ENCODE results near the gene SORCS1.

Gene SORCS1

DNA sequence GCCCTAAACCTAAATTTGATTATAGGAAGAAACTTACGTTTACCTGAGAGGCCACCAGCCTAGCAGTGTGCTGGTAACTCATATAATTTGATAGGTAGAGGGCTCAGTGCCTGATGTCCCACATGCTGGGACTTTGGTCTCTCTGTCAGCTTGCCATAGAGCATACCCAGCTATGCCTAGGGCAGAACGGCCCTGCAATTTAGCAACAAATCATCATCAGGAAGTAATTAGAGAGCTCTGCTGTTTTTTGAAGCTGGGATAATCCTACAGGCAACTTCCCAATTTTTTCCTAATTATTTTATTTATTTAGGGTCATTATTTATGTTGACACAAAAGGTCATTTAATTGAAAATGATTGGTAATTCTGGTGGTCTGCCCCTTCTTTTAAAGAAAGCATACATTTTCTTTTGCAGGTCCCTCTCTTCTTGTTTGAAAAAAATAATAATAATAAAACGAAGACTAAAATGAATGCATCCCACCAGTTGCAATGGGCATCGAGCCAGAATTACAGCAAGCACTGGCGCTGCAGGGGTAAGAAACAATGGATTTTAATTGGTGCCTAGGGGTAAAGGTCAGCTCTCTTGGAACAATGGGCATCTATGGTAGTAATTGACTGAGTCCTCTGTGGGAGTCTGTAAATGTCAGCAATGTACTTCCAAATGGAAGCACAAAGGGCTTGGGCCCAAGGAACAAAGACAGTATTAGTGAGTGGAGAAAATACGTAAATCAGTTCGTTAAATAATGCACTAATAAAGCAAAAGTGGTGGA lies 348.0 kb downstream of the SORCS1 start:
- DNase-seq (ENCODE audit: low read depth) = no peak

DNA sequence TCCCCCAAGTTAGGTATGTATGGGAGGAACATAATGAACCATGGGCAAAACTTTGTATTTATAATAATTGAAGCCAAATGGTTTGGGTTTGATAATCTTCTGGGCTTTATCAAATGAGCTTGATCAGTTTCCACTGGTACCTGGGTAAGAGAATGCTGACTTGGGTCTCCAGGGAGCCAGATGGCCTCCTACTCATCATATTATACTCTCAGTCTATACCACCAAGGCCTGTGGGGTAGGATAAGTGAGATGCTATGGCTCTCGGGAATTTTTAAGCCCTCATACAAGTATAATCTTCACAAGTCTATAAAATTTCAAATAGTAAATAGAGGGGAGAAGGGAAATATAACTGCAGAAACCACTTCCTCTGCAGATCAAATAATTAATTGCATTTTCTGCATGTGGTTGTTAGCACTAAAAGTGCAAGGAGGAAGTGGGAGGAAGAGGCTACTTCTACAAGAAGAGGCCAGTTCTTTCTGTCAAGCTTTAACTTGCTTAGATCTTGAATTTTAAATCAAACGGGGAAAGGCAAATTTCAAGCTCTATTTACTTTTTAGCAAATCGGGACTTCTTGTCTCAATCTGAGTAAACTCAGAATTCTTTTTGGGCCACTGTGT lies 349.0 kb downstream of the SORCS1 start:
- no peak for DNase-seq (ENCODE audit: low read depth)

DNA sequence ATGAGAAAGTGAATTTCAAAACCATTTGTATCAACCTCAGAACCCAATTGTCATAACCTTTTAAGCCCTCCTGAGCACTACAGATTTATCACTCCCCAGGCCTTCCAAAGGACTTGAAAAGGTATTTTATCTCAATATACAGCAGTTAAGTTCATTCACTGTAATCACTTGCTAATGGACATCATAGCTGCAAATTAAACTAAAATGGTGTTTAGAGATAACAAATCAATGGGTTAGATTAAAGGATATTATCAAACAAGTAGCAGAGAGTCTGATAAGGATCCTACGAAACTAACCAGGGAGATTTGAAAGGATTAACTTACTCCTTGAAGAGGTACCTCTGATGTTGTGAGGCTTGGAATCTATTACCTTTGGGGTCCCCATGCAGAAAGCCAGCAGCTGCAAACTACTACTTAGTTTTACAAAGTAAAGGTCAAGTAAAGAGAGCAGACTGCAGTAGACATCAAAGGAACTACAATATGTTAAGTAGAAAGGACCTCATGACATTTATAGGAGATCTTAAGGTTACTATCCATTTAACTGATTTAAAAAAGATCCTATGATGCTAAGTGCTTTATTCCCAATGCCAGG lies 359.4 kb downstream of the SORCS1 start:
- no peak for DNase-seq (ENCODE audit: low read depth)

DNA sequence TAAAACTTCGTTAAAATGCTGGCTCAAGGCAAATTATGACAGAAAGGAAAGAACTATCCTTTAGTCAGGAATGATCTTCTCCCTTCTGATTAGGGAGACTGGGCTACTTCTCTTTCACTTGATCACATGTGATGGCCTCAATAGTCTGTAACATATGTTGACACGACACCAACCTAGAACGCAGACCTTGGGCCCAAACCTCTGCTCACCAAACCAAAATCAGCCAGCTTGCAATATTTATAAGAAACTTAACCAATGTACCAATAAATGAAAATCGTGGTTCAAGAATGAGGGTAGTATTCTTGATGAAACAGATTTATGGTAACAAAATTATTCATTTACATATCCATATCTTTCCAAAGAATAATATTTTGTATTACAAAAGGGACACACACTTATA lies 361.6 kb downstream of the SORCS1 start:
- DNase-seq (ENCODE audit: low read depth) = no peak

DNA sequence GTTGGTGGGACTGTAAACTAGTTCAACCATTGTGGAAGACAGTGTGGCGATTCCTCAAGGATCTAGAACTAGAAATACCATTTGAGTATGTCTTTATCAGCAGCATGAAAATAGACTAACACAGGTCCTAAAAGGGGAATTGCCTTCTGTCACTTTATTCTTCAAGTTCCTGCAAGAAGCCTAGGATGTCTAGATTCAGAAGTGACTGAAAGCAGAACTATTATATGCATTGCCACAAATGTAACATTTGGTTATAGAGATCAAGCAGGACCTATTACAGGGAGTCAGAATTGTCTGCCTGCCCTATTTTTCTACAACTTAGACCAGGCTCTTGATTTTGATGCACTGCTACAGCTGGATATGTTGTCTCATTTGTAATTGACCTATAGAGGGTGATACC lies 364.7 kb downstream of the SORCS1 start:
- no peak for DNase-seq (ENCODE audit: low read depth)

DNA sequence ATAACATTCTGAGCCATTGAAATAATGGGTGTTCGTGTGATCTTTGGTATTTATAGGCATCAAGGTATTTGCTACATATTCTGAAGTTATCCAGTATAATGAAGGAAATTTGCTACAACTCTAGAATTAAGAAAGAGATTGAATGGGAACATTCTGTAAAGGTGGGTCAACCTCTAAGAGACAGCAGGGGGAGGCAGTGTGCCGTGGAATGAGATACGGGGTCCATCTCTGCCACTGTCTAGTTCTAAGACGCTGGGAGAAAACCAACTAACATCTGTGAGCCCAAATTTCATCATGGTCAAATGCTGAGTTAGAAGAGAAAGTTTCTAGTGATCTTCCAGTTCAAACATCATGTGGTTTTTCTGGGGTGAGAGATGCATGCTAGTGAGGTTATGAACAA lies 368.9 kb downstream of the SORCS1 start:
- DNase-seq (ENCODE audit: low read depth) = no peak

DNA sequence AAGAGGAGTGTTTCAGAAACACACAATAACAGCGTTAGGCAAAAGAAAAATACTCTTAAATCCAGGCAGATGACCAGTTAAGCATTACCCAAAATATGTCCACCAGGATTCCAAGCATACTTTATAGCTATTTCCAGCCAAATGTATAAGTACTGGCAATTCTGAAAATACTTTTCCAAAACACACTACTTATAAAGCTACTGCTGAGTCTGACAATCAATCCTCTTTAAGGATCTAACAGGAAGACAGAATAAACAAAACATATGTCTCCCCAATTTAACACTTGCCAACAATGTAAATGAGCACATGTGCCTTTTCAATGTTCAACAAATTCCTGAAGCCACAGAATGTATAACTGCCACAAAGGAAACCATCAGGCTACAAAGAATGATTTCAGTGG lies 370.9 kb downstream of the SORCS1 start:
- no peak for DNase-seq (ENCODE audit: low read depth)

DNA sequence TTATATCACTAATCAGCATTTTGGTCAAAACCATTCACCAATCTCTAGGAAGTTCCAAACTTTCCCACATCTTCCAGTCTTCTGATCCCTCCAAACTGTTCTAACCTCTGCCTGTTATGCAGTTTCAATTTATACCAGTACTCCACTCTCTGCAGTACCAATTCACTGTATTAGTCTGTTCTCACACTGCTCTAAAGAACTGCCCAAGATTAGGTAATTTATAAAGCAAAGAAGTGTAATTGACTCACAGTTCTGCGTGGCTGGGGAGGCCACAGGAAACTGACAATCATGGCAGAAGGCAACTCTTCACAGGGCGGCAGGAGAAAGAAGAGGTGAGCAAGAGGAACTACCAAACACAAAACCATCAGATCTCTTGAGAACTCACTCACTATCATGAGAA lies 374.9 kb downstream of the SORCS1 start:
- DNase-seq (ENCODE audit: low read depth) = no peak

DNA sequence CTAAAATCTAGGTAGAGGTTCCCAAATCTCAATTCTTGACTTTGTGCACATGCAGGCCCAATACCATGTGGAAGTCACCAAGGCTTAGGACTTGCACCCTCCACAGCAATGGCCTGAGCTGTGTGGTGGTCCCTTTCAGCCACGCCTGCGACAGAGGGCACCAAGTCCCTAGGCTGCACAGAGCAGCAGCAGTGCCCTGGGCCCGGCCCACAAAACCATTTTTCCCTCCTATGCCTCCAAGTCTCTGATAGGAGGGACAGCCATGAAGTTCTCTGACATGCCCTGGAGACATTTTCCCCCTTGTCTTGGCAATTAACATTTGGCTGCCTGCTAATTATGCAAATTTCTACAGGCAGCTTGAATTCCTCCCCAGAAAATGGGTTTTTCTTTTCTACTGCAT lies 375.5 kb downstream of the SORCS1 start:
- DNase-seq (ENCODE audit: low read depth) = no peak

DNA sequence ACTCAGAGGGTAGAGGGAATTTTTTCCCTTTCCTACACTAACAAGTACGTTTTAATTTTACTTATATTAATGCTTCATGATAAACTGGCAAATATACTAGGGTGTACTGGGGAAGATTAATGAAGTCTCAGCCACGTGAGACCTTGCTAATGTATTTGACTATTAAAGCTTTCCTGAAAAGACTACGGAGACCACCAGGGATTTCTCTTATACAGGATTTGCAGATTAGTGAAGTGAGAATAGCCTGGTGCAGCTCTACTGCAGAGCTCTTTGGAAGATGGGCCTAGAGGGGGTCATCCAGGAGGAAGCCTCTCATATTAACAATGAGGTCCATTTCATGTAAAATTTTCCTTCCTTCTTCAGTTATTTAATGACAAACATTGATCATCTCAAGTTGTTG lies 379.0 kb downstream of the SORCS1 start:
- DNase-seq (ENCODE audit: low read depth) = no peak

DNA sequence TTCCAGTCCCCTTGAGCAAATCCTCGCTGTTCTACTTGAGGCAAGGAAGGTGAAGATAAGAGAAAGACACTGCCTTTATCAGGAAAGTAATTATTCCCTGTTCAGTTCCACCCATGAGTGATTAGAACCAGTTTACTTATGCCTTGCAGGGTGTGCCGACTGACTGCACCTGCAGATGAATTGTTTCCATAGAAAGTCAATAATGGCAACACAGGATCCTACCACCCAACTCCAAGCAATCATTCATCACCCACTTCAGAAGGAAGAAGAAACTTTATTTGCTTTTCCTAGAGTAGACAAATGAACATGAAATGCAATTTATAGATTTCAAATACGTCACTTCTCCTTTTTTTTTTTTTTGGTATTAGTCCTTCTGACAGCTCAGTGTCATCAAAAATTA lies 383.9 kb downstream of the SORCS1 start:
- DNase-seq (ENCODE audit: low read depth) = no peak

DNA sequence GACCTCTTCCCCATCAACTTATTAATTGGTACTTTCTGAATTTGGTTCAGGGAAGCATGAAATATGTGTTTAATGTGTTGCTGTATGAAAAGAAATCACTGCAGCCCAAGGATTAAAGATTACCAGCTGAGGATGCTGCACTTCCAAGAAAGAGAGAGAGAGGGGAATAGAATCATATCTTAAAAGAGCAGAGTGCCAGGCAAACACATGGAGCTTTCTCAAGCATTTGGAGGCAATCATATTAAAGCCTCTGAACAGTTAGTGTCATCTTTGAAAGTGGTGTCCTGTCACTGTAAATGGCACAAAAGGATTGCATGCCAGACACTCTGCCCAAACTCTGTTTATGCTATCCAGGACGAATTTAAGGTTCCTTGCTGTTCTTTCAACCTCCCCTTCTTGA lies 386.7 kb downstream of the SORCS1 start:
- no peak for DNase-seq (ENCODE audit: low read depth)

DNA sequence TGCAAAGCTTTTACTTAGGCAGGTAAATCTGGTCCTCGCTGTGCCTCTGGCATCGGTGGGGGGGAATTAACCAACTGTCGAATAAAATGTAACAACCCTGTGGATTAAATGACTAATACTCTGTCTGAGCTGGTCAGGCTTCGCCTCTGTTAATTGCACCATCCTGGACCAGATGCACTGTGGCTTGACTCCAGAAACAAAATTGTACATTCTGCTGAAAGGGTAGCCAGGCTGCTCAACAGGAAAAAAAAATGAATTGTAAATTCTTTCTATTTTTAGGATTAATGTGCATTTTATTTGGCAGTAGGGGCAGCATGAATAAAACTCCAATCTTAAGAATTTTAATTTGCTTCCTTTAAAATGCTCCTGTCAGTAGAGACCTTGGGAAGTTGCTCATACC lies 389.4 kb downstream of the SORCS1 start:
- DNase-seq (ENCODE audit: low read depth) = no peak

DNA sequence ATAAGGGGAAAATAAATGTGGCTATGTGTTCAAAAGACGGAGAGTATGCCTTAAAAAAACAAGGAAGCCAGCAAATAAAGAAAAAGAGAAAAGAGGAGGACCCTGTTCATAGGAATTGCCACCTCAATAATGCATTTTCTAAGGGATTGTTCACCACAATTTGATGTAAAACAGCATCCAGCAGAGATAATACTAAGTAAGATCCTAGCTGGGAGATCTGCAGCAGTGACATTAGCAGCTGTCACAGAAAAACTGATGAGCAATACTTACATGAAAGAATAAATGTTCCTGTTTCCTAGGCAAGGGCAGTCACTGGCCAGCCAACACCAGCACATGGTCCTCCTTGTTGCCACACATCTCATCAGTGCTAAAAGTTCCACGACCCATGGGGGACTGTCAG lies 391.5 kb downstream of the SORCS1 start:
- DNase-seq (ENCODE audit: low read depth) = no peak

DNA sequence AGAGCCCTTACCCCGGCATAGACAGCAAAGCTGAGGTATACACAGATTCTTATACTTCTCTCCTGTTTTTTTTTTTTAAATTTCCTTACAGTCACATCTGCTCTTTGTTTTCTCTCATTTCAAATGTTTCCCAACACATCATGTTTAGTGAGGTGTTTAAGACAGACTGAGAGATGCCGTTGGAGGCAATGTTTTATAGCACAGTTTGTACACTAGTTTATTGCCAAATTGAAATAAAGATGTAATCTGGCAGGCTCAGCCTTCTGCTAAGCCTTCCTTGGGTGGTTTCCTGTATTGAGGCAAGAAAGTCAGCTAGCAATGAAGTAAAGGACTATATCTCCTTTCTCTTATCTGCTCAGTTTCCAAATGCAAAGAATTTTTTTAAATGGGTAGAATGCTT lies 393.4 kb downstream of the SORCS1 start:
- no peak for DNase-seq (ENCODE audit: low read depth)

DNA sequence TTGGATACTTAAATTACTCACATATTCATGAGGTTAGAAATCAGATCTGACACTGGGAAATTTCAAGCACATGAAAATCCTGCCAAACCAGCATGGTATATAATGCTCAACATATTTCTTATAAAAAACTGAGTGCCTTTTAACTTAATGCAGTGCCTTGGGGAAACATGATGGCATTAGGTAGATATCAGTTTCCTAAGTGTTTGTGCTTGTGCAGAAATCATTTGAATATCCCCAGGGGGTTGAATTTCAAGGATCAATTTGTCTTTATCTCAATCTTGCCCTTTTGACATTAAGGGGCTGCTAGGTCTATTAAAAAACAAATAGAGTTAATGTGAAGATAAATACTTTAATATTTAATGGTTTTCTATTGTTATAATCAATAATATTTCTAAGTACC lies 396.3 kb downstream of the SORCS1 start:
- no peak for DNase-seq (ENCODE audit: low read depth)

DNA sequence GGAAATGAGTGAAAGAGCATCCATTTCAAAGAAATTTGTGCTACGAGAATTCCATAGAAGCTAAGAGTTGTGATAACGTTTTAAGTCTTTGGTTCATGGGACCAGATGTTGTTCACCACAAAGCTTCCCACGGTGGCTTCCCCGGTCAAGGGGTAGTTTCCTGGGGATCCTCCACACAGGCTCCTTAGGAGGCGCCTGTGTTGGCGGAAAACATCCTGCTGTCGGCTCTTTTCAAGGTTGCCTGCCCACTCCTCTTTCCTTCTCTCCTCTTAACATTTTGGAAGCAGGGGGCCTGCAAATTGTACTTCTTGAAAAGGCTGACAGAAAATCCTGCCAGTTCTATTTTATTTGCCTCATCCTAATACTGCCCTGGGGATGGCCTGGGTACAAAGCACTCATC lies 398.6 kb downstream of the SORCS1 start:
- no peak for DNase-seq (ENCODE audit: low read depth)

DNA sequence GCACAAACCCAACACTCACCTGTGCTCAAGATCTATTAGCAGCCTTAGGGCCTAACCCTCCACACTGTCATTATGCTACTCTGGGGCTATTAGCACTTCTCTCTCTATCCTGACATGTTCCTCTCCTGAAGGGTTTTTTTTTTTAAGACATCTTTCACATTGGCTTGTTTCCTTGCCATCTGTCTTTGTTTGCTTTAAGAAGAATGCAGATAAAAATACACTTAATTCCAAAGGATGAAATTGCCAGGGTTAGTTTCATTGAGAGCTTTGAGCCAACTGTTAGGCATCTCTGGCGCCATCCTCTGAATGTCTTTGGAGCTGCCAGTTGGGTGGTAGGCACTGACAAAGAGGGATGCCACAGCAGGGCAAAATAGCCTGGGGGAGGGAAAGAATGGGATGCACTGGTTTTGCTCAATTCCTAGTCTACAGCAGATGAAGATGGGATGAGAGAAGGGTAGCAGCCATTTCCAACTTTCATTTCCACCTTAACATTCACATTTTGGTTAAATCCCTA lies 399.2 kb downstream of the SORCS1 start:
- no peak for DNase-seq (ENCODE audit: low read depth)

DNA sequence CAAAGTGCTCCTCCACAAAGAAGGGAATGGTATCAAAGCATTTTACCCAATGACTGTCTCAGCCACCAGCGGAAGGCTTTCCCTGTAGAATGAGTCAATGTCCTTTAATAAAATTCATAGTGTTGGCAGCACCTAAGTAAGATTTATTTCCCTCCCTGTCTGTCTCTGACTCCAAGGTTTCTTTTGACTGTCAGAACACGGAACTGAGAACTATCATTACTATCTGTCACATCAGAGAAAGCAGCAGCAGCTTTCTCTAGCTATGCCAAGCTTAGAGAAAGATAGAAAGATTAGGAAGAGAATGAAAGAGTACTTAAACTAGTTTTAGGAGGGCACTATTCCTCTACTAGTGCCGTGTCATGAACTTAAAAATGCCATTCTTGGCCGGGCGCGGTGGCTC lies 400.1 kb downstream of the SORCS1 start:
- no peak for DNase-seq (ENCODE audit: low read depth)

DNA sequence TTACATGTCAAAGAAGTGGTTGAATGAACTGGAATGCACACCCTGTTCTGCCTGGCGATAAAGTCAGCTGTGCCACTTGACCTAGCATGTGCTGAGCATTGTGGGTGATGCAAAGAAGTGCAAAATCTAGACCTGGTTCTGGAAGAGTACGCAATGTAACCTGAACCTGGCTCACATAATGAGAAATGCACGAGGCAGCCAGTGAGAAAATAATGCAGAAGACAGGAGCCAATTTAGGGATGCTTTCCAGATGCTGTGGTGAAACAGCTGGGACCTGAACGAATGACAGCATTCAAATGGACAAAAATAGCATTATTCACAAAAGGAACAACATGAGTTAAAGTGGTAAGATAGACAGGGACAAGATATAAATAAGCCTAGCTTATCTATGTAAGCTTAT lies 402.6 kb downstream of the SORCS1 start:
- DNase-seq (ENCODE audit: low read depth) = no peak

DNA sequence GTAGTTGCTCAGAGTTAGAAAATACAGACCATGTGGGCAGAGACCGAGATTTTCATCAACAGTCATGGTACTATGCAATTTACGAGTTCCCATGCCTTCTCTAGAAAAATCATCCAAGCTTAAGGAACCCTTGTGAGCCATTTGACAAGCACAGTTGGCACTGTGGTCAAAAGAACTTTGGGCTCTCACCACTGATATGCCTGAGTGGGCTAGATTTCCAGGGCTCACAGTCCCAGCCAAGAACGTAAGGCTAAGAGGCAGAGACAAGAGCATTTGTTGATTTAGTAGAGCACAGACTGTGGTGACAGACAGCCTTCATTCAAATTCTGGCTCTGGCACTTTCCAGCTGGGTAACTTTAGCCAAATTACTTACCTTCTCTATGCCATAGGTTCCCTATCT lies 407.0 kb downstream of the SORCS1 start:
- no peak for DNase-seq (ENCODE audit: low read depth)

DNA sequence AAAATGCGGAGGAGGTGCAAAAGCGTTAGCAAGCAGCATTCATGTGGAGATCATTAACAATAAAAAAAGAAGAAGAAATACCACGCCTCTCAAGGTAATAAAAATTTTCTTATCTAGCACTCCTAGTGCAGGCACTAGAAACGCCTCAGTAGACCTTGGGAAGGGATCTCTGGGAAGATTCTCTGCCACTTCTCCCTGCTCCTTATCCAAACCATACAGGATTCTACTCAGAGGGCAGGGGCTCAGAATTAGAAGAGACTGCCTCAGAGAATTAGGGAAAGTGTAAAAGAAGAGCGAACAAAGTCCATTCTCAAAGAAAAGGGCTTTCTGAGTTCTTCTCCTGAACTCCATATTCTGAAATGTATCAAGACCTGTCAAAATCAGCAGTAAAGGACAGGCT lies 413.4 kb downstream of the SORCS1 start:
- DNase-seq (ENCODE audit: low read depth) = no peak

DNA sequence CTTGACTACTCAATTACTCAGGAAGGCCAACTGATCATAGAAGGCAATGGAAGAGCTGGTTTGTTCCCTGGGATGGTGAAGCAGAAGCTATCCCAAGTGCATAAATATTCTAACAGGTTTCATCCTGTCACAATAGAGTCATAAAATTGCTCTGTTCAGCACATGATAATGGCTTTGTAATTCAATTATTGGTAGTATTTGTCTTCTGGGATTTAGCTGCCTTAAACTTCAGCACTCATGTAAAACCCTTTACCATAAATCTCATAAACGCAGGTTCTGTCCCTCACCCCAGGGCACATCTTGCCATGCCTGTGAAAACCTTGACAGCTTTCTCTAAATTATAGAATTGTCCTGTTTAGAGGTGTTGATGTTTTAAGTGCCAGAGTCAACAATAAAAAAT lies 417.6 kb downstream of the SORCS1 start:
- DNase-seq (ENCODE audit: low read depth) = no peak
